ENCODE data around the gene CNTFR.

The CNTFR gene

GRCh38 chr9:34518896-34519295, 70.6 kb downstream of the CNTFR start:
- no peak for DNase-seq (ENCODE audit: low spot score)

GRCh38 chr9:34518110-34518616, 71.4 kb downstream of the CNTFR start:
- no peak for DNase-seq (ENCODE audit: low spot score)
- TF ChIP-seq CTCF (IDR thresholded peaks at IDR 0.05; ENCODE audit: extremely low read depth, missing control alignments), result no peak

More at GRCh38 chr9:34518896-34519295, 70.6 kb downstream of the CNTFR start:
- TF ChIP-seq CTCF (IDR thresholded peaks at IDR 0.05; ENCODE audit: extremely low read depth, missing control alignments), result no peak

- no peak for DNase-seq (ENCODE audit: low spot score)
- no peak for TF ChIP-seq CTCF (IDR thresholded peaks at IDR 0.05; ENCODE audit: extremely low read depth, missing control alignments)
Measured at GRCh38 chr9:34517185-34517584, 72.3 kb downstream of the CNTFR start.

GRCh38 chr9:34515959-34516358, 73.6 kb downstream of the CNTFR start:
- TF ChIP-seq CTCF (IDR thresholded peaks at IDR 0.05; ENCODE audit: extremely low read depth, missing control alignments), result no peak
- no peak for DNase-seq (ENCODE audit: low spot score)

GRCh38 chr9:34514816-34515215, 74.7 kb downstream of the CNTFR start:
- no peak for DNase-seq (ENCODE audit: low spot score)
- TF ChIP-seq CTCF (IDR thresholded peaks at IDR 0.05; ENCODE audit: extremely low read depth, missing control alignments), result no peak

- DNase-seq (ENCODE audit: low spot score), result no peak
- TF ChIP-seq CTCF (IDR thresholded peaks at IDR 0.05; ENCODE audit: extremely low read depth, missing control alignments), result no peak
Measured at GRCh38 chr9:34514401-34514800, 75.1 kb downstream of the CNTFR start.

GRCh38 chr9:34513567-34514214, 75.8 kb downstream of the CNTFR start:
- DNase-seq (ENCODE audit: low spot score), result no peak
- TF ChIP-seq CTCF (IDR thresholded peaks at IDR 0.05; ENCODE audit: extremely low read depth, missing control alignments), result no peak

Data from GM20000 (cell line).